Measurements from ENCODE around the gene SORL1-AS1.
"Not testable (repeated sequence)": the region's sequence is repeated elsewhere in the genome, so short reads cannot be mapped to it uniquely, and the experiment has no call there.

The SORL1-AS1 gene

DNA sequence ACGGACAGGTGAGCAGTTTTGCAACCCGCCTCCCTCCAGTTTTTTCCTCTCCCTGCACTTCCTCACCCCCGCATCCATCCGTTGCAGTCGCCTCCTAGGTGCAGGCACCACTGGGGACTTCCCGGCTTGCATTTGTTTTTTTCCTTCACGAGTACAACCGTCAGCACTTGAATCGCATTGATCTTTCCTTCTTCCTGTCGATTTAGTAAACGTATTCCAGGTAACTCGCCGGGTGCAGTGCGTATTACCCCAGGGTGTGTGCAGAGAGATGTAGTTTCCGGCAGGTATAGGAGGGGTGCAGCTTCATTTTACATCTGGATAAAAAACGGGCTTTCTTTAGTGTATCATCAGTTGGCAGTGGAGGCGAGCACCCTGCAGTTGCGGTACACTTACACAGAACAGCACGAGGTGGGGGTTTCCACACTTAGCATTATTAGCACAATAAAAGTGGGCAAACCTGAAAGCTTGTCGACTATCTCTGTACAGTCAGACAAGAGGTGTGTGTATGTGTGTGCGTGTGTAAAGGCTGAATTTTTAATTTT lies at the start of gene SORL1-AS1:
SORL1-AS1 (minus strand) TSS at position 359 of the 542 bp plus-strand sequence.
- DNase-seq: peak; percentile 63

DNA sequence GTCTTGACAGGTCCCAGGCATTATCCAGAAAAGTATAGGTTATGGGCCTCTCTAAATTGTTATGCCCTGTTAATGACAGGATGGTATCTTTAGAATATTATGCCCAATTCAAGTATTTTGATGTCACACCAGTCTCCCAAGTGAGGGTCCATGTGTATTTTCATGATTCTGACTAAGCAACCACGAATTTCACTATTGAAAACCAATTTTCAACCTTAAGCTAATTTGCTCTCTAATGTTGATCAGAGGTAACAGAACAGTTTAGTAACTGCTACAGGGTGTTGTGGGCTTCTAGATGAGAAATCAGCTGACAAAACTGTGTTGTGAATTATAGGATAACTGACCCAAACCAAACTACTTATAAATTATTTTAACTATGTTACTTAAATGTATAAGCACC lies 48.0 kb upstream of the SORL1-AS1 start:
- DNase-seq: no peak

DNA sequence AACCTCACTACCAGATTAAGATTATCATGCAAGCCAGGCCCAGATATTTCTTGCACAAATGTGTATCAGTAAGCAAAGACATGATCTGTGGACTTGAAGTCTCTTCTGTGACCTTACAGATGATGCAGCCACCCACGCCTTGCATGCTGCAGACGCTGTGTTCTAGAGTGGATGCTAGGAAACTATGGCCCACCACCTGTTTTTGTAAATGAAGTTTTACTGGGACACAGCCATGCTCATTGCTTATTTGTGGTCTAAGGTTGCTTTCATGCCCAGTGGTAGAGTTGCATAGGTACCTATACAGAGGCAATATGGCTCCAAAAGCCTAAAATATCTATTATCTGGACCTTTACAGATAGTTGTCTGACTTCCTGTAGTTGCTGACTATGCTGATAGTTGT lies 47.5 kb upstream of the SORL1-AS1 start:
- DNase-seq: no peak

DNA sequence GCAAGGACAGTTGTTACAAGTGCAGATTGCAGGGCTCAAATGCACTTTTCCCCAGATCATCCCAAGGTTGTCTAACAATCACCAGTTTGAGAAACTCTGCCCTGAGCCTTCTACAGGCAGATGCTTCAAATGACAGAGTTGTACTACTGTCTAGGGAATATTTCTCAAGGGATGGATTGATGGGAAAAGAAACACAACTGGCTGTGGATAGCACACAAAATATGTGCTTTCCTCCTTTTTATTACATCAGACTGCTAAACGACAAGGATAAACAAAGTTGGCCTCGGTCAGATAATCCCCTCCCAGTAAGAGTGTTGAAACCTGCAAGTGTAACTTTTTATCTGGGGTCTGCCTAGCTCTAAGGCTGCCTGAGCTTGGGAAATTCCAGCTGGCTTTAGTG lies 46.6 kb upstream of the SORL1-AS1 start:
- no peak for DNase-seq

DNA sequence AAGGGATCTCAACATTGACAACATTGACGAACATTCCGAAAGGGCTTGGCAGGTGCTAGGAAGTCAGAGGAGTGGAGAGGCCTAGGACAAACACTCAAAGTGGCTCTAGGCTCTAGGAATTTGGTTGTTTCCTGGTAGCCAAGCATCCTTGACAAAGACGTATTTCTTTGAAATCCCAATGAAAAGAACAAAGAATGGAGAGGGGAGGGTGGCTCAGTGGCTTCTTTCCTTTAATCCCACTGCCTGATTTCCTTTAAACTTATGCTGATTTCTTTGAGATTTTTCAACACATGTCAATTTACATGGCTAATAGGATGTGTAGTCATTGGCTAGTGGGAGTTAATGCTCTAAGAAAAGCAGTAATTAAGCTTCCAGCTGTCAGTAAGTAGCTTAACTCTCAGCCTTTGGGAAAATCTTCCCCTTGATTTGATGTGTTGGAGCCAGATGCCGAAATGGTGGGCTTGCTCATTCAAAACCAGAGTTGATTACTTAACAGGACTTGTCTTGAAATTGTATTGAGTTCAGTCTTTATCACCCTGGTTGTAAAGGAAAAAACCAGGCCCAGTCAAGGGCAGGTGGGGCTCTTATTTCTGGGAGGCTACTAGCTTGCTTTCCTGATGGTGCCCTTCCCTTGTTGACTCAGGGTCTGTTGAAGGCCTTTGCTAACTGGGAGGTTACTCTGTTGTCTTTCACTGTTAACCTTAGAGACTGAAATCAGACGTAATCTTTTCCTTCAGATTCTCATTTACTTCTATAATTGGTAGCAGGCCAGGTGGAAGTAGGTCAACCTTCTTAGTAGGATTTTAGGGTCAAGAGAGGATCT lies 44.6 kb upstream of the SORL1-AS1 start:
- DNase-seq: no peak

DNA sequence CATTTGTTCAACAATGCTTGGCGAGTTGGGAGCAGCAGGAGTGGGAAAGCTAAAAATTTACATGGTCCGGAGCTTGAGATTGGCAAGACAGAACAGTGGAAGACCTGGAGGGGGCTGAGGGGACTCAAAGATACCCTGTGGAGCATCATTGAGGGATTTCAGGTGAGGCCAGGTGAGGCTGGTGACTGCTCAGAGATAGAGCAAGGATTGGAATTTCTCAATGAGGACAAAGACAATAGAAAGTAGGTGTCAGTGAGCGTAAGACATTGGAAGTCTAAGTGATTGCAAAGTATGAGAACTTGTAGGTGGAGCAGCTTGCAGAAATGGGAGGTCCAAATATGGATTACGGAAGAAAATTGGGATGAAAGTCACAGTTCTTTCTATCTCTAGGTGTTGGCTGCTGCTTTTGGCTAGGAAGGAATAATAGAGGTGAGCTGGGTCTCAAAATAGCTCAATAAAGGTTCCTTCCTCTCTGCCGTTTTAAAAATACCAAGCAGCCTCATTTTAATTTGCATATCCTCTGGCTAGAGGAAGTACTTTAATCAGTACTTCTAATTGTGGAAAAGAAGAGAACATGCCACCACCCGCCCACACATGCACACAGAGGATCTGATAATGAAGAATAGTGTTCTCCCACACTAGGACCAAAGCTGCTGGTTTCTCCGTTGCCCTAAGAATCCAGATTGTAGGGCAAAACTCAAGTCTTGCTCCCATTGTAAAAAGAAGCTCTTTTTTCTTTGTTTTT lies 41.8 kb upstream of the SORL1-AS1 start:
- peak; percentile 49 to 59 for DNase-seq

DNA sequence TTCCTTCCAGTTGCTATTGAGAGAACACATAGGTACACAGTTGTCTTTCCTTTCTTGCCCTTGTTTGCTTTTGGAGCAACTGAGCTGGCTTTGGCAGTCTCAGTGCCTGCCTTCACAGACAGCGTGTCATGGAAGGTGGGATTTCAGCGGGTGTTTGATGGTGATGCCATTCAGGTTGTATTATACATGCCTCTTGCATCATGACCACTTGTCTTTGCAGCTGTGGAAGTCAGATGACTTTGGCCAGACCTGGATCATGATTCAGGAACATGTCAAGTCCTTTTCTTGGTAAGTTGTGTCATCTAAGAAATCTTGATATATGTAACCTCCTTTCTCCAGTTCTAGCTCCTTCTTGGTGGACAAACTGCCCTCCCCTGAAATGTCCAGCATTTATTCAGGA lies 37.1 kb upstream of the SORL1-AS1 start:
- DNase-seq: no peak

DNA sequence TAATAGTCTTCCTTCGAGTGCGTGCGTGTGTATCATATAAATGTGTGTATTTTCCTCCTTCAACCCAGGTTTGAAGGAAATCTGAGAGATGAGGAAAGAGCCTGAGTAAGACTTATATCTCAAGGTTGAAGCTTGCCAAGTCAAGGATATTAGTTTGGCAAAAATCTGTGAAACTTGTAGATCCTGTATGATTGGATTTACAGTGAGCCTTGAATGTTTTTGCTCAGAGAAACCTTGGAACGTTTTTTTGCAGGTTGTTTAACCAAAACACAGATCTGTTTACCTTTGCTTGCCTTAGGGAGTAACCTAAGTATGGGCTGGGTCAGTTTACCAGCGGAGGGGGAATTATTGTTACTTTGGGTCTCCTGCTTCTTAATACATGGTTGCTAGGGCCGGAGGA lies 35.9 kb upstream of the SORL1-AS1 start:
- no peak for DNase-seq

DNA sequence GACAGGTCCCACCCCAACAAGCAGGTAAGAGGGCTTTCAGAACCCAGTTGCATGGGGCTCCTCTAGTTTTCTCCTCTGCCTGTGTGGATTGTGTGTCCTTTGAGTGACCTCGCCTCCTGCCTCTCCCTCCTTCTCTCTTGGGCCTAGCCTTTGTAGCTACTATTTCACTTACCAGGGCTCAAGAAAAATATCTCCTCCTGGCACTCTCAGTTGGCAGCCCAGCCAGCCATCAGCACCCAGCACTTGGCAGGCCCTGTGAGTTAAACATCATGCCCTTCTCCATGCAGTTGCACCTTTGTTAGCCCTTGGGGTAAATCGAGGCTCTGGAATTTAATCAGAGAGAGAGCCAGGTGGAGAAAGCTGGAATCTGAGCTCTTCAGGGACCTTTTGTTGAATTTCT lies 35.4 kb upstream of the SORL1-AS1 start:
- no peak for DNase-seq

DNA sequence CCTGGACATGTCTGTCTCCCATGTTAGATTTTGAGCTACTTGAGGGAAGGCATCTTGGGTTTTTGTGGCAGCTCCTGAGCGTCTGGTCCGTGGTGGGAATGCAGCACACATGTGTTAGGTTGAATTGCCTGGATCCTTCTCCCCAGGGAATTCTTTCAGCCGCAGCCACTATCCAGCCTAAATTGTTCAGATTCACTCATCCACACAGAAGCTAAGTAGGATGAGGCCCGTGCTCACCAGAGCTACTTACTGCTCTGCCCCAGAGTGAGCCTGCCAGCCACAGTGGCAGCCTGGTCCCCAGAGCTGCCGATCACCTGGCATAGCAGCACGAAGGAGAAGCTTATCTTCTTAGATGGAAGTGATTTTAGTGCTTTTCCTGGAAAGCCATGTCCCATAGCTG lies 34.4 kb upstream of the SORL1-AS1 start:
- no peak for DNase-seq

DNA sequence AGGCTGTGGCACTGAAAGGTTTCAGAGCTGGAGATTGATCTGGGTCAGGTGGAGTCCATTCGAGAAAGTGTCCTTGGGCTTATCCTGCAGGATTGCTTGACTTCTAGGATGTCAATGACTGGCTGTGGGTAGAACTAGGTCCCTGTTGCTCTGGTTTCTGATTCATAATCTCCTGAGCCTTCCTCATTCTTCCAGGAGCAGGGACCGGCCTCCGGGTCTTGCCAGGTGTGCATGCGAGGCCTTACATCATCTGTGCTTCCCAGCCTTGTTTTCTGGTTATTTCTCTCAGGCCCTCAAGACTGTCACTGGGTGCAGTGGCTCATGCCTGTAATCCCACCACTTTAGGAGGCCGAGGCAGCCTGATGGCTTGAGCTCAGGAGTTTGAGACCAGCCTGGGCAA lies 33.3 kb upstream of the SORL1-AS1 start:
- DNase-seq: no peak

DNA sequence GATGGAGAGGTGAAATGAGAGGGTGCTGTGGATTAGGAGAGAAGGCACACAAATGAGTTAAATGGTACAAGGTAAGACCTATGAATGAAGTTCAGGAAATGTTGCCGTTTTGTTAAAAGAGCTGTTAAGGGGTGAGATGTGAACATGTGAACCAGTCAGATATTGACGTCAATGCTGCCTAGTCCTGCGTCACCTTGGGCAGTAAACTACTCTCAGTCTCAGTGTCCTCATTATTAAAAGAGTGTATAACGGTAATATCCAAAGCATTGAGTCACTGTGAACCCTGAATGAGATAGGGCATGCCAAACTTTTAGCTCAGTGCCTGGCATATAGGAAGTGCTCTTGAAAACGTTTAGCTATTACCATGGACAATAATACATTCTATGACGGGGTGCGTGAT lies 32.4 kb upstream of the SORL1-AS1 start:
- no peak for DNase-seq

DNA sequence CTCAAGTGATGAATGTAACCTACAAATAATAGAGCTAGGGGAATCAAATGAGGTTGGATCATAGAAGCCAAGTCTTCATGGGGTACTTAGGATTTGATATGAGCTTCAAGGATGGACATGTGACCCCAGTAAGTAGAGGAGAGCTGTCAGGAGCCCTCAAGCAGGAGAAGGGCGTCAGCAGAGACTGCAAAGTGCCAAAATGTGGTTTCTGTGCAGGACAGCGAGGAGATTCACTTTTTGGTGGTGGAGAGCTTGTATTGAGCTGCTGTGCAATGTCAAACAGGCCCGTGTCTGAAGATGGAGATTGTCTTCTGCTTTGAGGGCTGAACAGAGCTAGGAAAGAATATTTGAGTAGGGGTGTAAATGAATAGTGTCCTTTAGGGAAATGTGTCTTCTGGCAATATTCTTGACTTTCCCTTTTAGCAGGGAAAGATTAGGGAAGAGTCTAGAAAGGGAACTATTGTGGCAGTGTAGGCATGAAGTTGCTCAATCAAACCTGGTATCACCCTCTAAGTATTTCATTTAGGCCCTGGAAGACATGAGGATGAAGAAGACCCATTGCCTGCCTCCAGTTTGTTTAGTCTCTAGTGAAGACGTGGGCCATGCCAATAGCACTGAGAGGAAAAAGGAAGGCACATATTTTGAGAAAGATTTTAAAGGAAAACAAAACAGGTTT lies 31.2 kb upstream of the SORL1-AS1 start:
- DNase-seq: no peak

DNA sequence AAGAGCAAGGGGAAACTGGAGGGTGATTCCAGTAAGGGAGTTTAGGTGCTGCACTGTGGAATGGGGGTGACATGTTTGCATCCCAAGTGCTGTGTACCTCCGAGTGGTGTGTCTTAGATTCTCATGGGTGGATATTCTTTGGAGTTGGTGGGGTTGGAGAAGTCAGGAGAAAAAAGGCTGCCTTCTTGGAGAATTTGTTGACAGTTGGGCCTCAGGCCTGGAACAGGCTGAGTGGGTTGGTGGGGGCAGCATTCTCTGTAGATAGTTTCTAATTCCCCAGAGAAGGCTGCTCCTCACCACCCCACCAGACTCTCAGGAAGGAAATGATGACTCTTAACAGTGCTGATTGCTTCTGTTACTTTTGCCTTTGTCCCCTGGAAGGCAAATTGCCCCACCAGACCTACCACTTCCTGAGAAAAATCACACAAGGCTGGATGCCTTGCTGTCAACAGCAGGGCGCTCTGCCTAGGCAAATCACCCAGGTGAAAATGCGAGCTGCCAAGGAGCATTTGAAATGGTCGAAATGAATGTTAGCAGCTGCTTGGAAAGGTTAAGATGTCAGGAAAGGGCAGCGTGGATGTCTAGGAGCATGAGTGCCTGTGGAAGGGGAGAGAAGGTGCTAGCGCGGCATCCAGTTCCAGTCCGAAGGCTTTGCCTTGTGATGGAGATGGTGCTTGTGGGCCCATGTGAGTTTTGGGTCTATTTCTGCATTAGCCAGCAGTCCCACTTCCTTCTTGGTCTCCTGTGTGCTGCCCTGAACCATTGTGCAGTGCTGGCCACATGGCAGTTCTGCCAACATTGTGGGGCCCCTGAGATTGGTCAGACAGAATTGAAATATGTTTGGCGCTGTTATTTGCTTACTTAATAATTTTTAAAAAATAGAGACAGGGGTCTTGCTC lies 29.7 kb upstream of the SORL1-AS1 start:
- DNase-seq: peak; percentile 40 to 43

DNA sequence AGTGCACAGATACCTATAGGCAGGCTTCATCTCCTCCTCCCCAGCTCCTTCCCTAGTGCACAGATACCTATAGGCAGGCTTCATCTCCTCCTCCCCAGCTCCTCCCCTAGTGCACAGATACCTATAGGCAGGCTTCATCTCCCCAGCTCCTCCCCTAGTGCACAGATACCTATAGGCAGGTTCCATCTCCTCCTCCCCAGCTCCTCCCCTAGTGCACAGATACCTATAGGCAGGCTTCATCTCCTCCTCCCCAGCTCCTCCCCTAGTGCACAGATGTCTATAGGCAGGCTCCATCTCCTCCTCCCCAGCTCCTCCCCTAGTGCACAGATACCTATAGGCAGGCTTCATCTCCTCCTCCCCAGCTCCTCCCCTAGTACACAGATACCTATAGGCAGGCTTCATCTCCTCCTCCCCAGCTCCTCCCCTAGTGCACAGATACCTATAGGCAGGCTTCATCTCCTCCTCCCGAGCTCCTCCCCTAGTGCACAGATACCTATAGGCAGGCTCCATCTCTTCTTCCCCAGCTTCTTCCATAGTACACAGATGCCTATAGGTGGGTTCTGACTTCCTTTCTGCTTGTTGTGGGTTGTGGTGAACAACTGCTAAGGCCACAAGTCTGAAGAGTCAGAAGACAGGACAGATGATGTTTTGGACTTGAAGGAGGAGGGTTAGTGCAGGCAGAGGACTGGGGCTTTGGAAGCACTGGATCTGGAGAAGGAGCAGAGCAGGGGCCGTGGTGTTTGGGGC lies 28.9 kb upstream of the SORL1-AS1 start:
- not testable (repeated sequence) for DNase-seq

DNA sequence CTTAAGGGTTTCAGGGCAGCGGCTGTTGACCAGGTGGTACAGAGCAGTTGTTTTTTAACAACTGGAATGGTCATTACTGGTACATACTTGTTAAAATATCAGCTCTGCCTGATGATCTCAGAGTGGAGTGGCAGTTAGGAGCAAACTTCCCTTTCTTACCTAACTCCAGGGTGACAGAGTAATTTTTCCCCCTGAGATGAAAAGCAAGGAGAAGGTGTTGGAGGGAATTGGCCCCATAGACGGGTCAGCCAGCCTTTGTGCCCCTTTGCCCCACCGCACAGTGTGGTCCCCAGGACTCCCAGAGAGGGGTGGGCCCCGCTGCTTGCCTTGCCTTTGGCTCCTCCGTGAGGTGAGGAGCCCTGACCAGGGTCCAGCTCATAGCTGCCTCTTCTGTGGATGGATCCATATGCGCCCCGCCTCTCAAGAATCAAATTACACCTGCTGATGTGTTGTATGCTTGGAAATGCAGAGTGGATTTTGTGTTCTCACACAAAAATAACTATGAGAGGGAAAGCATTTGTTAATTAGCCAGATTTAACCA lies 27.0 kb upstream of the SORL1-AS1 start:
- no peak for DNase-seq

DNA sequence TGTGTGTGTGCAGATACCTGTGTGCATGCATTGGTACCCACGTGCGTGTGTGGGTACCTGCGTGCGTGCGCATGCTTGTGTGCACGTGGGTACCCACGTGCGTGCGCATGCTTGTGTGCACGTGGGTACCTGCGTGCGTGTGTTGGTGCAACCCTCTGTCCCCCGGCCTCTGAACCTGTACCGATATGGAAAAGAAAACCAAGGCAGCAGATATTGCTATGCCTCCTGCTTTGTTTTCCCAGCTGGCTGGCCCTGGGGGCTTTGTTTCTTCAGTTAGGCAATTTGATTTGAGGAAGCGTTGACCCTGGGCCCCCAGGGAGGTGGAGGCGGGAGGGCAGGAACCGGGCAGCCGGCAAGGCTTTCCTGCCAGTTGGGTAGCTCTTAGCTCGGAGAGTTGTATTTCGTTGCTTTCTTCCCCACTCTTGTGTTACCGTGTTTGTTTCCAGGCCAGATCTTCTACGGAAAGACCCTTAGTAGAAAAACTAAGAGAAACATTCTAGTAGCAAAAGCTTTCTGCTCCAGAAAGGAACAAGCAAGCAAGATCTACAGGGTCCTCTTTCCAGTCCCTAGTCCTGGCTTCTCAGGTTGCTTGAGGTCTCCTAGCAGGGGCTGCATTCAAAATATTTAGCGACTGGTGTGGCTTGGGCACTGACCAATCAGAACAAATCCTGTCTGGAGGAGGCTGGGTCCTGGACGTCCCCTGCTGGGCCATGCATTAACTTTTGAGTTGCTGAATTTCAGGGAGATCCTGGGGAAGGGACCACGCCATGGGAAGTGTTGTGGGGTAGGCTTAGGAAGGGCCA lies 26.3 kb upstream of the SORL1-AS1 start:
- DNase-seq: no peak

DNA sequence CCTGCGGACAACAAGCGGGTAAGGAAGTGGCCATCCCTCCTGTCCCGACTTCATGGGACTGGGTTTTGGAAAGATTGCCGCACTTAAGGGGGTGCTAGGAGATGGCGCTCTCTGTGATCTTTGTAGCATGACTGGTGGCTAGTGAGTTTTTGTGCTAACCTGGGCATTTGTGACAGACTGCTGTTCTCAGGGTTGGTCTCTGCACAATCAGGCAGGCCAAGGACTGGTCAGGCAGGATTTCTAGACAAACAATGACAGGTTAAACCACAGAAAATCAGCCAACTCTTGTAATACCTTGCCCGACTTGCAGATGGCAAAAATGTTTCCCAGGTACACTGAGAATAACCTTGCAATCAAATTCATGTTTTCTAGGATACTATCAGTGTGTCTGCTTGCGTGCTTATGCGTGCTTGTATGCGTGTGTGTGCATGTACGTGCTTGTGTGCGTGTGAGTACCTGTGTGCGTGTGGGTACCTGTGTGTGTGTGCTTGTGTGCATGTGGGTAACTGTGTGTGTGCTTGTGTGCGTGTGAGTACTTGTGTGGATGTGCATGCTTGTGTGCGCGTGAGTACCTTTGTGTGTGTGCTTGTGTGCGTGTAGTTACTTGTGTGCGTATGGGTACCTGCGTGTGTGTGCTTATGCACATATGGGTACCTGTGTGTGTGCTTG lies 25.6 kb upstream of the SORL1-AS1 start:
- no peak for DNase-seq

DNA sequence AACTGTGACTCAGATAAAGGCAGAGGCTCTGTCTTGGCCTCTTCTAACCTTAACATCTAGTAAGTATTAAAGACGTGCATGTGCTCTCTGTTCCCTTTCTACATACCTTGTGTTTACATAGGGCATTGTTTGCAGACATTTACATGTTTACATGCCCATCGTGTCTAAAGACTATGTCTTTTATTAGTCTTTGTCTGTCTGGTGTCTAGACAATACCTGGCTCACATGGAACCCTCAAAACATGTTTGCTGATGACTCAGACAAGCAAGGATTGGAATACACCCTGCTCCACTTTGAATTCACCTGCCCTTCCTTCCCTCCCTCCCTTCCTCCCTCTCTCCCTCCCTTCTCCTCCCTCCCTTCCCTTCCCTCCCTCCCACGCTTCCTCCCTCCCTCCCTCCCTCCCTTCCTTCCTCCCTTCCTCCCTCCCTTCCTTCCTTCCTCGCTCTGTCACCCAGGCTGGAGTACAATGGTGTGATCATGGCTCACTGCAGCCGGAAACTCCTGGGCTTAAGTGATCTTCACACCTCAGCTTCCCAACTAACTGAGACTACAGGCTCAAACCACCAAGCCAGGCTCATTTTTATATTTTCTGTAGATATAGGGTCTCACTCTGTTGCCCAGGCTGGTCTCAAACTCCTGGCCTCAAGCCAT lies 23.7 kb upstream of the SORL1-AS1 start:
- no peak for DNase-seq

All from activated CD4-positive, alpha-beta T cell treated with anti-CD3 and anti-CD28 coated beads, Interleukin-2, amount 50 U/mL, for 4 hours (primary cell).